Liver (tissue), 9 donors: ENCODE data around the gene SDHA. TPM values are rescaled to one million over a fixed set of nuclear protein-coding genes. Genes with fewer than 3 reads are reported as not detected.
"Not testable (repeated sequence)": the region's sequence is repeated elsewhere in the genome, so short reads cannot be mapped to it uniquely, and the experiment has no call there.

Experiments
- DNase-seq: peaks from one replicate; pipeline ENCODE4 v3.0.0-alpha.2; 2017; ENCODE audit warnings: low spot score
- H3K27ac ChIP-seq, 2 donors: one replicate each; pipeline ENCODE4 v1.7.0; 2013; ENCODE audit warnings: inconsistent platforms in 2 of 2, low read length in 2 of 2, control low read depth in 1 of 2, low read depth in 1 of 2, mild to moderate bottlenecking in 1 of 2
- H3K27me3 ChIP-seq, 4 donors: one replicate each; pipeline versions ENCODE4 v1.6.1 to v1.7.0; 2013; ENCODE audit warnings: low read length in 3 of 4, inconsistent platforms in 1 of 4, mild to moderate bottlenecking in 1 of 4, moderate library complexity in 1 of 4; ENCODE audit not compliant: control insufficient read depth in 4 of 4, insufficient read depth in 4 of 4
- H3K36me3 ChIP-seq, 4 donors: one replicate each; pipeline versions ENCODE4 v1.6.1 to v1.7.0; 2013; ENCODE audit warnings: low read length in 3 of 4, mild to moderate bottlenecking in 3 of 4, low read depth in 1 of 4, moderate library complexity in 1 of 4; ENCODE audit not compliant: control insufficient read depth in 4 of 4, insufficient read depth in 3 of 4
- H3K4me1 ChIP-seq, 4 donors: one replicate each; pipeline versions ENCODE4 v1.6.1 to v1.7.0; 2013; ENCODE audit warnings: low read length in 3 of 4, mild to moderate bottlenecking in 3 of 4, moderate library complexity in 1 of 4; ENCODE audit not compliant: control insufficient read depth in 4 of 4, insufficient read depth in 4 of 4
- H3K4me3 ChIP-seq, 3 donors: one replicate each; pipeline versions ENCODE4 v1.6.1 to v1.7.0; 2013; ENCODE audit warnings: low read length in 3 of 3, control low read depth in 1 of 3, low read depth in 1 of 3, mild to moderate bottlenecking in 1 of 3
- H3K9ac ChIP-seq, 2 donors: one replicate each; pipeline ENCODE4 v1.7.0; 2013; ENCODE audit warnings: low read length in 2 of 2, mild to moderate bottlenecking in 2 of 2, moderate library complexity in 2 of 2, control low read depth in 1 of 2, low read depth in 1 of 2
- H3K9me3 ChIP-seq, 4 donors: one replicate each; pipeline versions ENCODE4 v1.6.1 to v1.7.0; 2013; ENCODE audit warnings: low read length in 3 of 4; ENCODE audit not compliant: control insufficient read depth in 4 of 4
- FOXA1 ChIP-seq: IDR thresholded peaks from 2 replicates; pipeline ENCODE4 v1.6.1; 2016; ENCODE audit warnings: antibody characterized with exemption
- FOXA2 ChIP-seq: IDR thresholded peaks from 2 replicates; pipeline ENCODE4 v1.6.1; 2016; ENCODE audit warnings: antibody characterized with exemption
- GABPA ChIP-seq, 2 donors: IDR thresholded peaks in 1 of 2; conservative IDR thresholded peaks in 1 of 2; 2 replicates each; pipeline ENCODE4 v1.6.1; 2016; ENCODE audit warnings: antibody characterized with exemption in 2 of 2, mild to moderate bottlenecking in 1 of 2, moderate library complexity in 1 of 2
- HNF4A ChIP-seq, 2 donors: conservative IDR thresholded peaks; 2 replicates each; pipeline ENCODE4 v1.6.1; 2016; ENCODE audit warnings: antibody characterized with exemption in 2 of 2, mild to moderate bottlenecking in 2 of 2
- HNF4G ChIP-seq: IDR thresholded peaks from 2 replicates; pipeline ENCODE4 v1.6.1; 2016; ENCODE audit warnings: antibody characterized with exemption
- JUND ChIP-seq, 2 donors: IDR thresholded peaks; 2 replicates each; pipeline ENCODE4 v1.6.1; 2016; ENCODE audit warnings: antibody characterized with exemption in 2 of 2
- NR2F2 ChIP-seq: IDR thresholded peaks from 2 replicates; pipeline ENCODE4 v1.6.1; 2016; ENCODE audit warnings: antibody characterized with exemption
- RAD21 ChIP-seq, 2 donors: IDR thresholded peaks; 2 replicates each; pipeline ENCODE4 v1.6.1; 2016; ENCODE audit warnings: antibody characterized with exemption in 2 of 2, mild to moderate bottlenecking in 2 of 2
- RXRA ChIP-seq, 2 donors: IDR thresholded peaks; 2 replicates each; pipeline ENCODE4 v1.6.1; 2017 to 2018; ENCODE audit warnings: antibody characterized with exemption in 2 of 2, mild to moderate bottlenecking in 1 of 2
- SP1 ChIP-seq: IDR thresholded peaks from 2 replicates; pipeline ENCODE4 v1.6.1; 2018; ENCODE audit warnings: antibody characterized with exemption, mild to moderate bottlenecking
- TAF1 ChIP-seq: conservative IDR thresholded peaks from 2 replicates; pipeline ENCODE4 v1.6.1; 2016; ENCODE audit warnings: antibody characterized with exemption, mild to moderate bottlenecking
- YY1 ChIP-seq: IDR thresholded peaks from 2 replicates; pipeline ENCODE4 v1.6.1; 2016; ENCODE audit warnings: antibody characterized with exemption, mild to moderate bottlenecking
- WGBS: extraction: QIAGEN DNeasy Blood & Tissue Kit; methylation state at CpG from one replicate; pipeline ENCODE4 v1.1.7; 2013; 5-methylcytosine and 5-hydroxymethylcytosine counted together
- polyA plus RNA-seq, 2 donors: library from polyadenylated mRNA; stranded (reverse) in 1 of 2; unstranded in 1 of 2; fragments of 200-250 nt in 1 of 2; fragments of >200 nt in 1 of 2; fragmentation: Nextera tagmentation in 1 of 2; extraction: Ambion mirVana in 1 of 2; gene quantifications; one replicate each; pipeline versions ENCODE4 v1.2.1 to v1.2.3, GENCODE V29; 2013 to 2015
- total RNA-seq, 2 donors: library from RNA; depleted of rRNA; stranded (reverse); fragments of >200 nt; gene quantifications; one replicate each; pipeline ENCODE4 v1.2.3, GENCODE V29; 2014
- TF ChIP-seq, protein P1 (sequence below): IDR thresholded peaks from 2 replicates; pipeline ENCODE4 v1.6.1; 2016; ENCODE audit warnings: antibody characterized with exemption, mild to moderate bottlenecking
- TF ChIP-seq, protein P2 (sequence below): IDR thresholded peaks from 2 replicates; pipeline ENCODE4 v1.6.1; 2016; ENCODE audit warnings: antibody characterized with exemption
- TF ChIP-seq, protein P3 (sequence below): fragments of 150-350 bp; IDR thresholded peaks from 2 replicates; pipeline ENCODE4 v1.5.1; 2017; ENCODE audit warnings: improper control_type of control experiment, low read depth, low read length; ENCODE audit not compliant: missing input control
- donor health status: healthy.
- donor health status: healthy.
- donor health status: healthy.
- donor health status: healthy.
- donor health status: healthy.

SDHA gene
- total and polyA plus RNA-seq, 4 donors, result 79.2 to 215 (median 159) TPM

DNA sequence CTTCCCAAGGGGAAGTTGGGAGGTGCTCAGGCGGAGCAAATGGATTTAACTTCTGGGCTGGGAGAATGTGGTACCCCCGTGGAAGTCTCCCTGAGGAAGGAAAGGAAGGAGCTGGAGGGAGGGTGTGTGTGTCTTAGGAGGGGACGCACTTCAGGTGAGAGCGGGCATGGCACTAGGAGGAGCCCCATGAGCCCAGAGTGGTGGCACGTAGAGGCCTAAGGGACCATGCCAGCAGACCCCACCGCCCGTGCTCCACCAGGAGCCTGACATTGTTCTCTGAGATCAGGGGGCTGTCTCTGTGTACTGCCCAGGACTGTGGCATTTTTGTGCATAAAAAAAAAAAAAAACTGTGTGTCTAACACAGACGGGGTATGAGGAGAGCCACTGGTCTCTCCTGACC is 84.8 kb downstream of the SDHA start:
- H3K27ac ChIP-seq, result no peak overlapping the region
- DNase-seq, result no peak
- peaks cover 5 to 19% (median 8%) of the 10 kb centered on the region in 4 donors for H3K36me3 ChIP-seq
- 87% methylated on average over 8 of the region's 8 CpGs for WGBS
- H3K9me3 ChIP-seq, result no peaks in the 10 kb centered on the region
- H3K9ac ChIP-seq, result no peak overlapping the region
- no peaks in the 10 kb centered on the region for H3K4me1 ChIP-seq
- no peaks in the 10 kb centered on the region for H3K27me3 ChIP-seq
- no peak overlapping the region for H3K4me3 ChIP-seq
- TF ChIP-seq FOXA1 (no peak), SP1 (no peak), HNF4A (conservative IDR thresholded peaks at IDR 0.05) (no peak), YY1 (no peak), JUND (IDR thresholded peaks at IDR 0.05) (no peak), RXRA (IDR thresholded peaks at IDR 0.05) (no peak), FOXA2 (no peak), TAF1 (no peak)

DNA sequence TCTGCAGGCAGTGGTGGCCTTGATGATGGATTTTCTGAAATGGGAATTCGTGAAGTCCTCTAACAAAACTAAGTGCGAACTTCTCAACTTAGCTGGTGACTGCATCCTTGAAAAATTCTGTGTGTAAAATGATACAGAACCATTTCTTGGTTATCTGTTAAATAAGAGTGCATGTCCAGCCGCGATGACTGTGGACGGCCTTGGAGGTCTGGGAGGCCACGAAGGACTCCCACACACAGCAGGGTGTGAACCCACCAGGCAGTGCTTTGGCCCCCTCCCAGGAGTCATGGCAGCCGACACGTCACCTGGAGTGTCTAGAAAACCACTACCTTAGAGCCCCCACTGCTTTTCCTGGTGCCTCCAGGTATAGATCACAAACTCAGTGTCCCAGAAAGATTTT is 85.6 kb downstream of the SDHA start:
- not testable (repeated sequence) for DNase-seq, H3K4me1 ChIP-seq, H3K27ac ChIP-seq, H3K4me3 ChIP-seq, H3K9me3 ChIP-seq, H3K9ac ChIP-seq, H3K27me3 ChIP-seq
- 96% methylated on average over 8 of the region's 8 CpGs for WGBS
- peaks cover 5 to 23% (median 9%) of the 10 kb centered on the region in 4 donors for H3K36me3 ChIP-seq

DNA sequence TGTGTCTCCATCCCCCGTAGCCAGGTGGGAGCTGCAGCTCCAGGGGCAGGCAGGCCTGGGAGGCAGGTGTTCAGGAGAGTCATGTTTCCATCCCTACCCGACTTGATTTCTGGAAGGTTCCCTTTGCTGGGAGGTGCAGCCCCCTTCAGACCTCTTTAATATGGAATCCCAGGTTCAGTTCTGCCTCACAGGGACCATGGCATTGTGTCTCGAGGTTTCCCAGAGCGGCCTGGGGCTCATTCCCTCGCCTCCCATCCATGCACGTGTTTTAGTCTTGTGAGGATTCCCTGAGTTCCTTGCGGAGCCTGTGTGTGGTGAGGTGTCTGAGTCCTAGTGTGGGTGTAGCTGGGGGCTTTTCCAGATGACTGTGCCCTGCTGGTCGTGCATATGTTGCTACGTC is 86.9 kb downstream of the SDHA start:
- no peaks in the 10 kb centered on the region for H3K27me3 ChIP-seq
- H3K36me3 ChIP-seq, result peaks cover 5 to 30% (median 9%) of the 10 kb centered on the region in 4 donors
- no peak for TF ChIP-seq GABPA (IDR thresholded peaks at IDR 0.05 in 1 of 2, conservative IDR thresholded peaks at IDR 0.05 in 1 of 2)
- TF ChIP-seq SP1, result no peak
- no peak for TF ChIP-seq HNF4G
- no peak for TF ChIP-seq FOXA2
- no peak for TF ChIP-seq RAD21 (IDR thresholded peaks at IDR 0.05)
- TF ChIP-seq NR2F2, result no peak
- no peak for TF ChIP-seq TAF1
- TF ChIP-seq, protein P1, sequence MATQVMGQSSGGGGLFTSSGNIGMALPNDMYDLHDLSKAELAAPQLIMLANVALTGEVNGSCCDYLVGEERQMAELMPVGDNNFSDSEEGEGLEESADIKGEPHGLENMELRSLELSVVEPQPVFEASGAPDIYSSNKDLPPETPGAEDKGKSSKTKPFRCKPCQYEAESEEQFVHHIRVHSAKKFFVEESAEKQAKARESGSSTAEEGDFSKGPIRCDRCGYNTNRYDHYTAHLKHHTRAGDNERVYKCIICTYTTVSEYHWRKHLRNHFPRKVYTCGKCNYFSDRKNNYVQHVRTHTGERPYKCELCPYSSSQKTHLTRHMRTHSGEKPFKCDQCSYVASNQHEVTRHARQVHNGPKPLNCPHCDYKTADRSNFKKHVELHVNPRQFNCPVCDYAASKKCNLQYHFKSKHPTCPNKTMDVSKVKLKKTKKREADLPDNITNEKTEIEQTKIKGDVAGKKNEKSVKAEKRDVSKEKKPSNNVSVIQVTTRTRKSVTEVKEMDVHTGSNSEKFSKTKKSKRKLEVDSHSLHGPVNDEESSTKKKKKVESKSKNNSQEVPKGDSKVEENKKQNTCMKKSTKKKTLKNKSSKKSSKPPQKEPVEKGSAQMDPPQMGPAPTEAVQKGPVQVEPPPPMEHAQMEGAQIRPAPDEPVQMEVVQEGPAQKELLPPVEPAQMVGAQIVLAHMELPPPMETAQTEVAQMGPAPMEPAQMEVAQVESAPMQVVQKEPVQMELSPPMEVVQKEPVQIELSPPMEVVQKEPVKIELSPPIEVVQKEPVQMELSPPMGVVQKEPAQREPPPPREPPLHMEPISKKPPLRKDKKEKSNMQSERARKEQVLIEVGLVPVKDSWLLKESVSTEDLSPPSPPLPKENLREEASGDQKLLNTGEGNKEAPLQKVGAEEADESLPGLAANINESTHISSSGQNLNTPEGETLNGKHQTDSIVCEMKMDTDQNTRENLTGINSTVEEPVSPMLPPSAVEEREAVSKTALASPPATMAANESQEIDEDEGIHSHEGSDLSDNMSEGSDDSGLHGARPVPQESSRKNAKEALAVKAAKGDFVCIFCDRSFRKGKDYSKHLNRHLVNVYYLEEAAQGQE, result no peak
- TF ChIP-seq, protein P2, sequence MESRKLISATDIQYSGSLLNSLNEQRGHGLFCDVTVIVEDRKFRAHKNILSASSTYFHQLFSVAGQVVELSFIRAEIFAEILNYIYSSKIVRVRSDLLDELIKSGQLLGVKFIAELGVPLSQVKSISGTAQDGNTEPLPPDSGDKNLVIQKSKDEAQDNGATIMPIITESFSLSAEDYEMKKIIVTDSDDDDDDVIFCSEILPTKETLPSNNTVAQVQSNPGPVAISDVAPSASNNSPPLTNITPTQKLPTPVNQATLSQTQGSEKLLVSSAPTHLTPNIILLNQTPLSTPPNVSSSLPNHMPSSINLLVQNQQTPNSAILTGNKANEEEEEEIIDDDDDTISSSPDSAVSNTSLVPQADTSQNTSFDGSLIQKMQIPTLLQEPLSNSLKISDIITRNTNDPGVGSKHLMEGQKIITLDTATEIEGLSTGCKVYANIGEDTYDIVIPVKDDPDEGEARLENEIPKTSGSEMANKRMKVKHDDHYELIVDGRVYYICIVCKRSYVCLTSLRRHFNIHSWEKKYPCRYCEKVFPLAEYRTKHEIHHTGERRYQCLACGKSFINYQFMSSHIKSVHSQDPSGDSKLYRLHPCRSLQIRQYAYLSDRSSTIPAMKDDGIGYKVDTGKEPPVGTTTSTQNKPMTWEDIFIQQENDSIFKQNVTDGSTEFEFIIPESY, result no peak
- no peak for TF ChIP-seq JUND (IDR thresholded peaks at IDR 0.05)
- no peak for TF ChIP-seq HNF4A (conservative IDR thresholded peaks at IDR 0.05)
- TF ChIP-seq, protein P3, sequence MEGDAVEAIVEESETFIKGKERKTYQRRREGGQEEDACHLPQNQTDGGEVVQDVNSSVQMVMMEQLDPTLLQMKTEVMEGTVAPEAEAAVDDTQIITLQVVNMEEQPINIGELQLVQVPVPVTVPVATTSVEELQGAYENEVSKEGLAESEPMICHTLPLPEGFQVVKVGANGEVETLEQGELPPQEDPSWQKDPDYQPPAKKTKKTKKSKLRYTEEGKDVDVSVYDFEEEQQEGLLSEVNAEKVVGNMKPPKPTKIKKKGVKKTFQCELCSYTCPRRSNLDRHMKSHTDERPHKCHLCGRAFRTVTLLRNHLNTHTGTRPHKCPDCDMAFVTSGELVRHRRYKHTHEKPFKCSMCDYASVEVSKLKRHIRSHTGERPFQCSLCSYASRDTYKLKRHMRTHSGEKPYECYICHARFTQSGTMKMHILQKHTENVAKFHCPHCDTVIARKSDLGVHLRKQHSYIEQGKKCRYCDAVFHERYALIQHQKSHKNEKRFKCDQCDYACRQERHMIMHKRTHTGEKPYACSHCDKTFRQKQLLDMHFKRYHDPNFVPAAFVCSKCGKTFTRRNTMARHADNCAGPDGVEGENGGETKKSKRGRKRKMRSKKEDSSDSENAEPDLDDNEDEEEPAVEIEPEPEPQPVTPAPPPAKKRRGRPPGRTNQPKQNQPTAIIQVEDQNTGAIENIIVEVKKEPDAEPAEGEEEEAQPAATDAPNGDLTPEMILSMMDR, result no peak
- H3K27ac ChIP-seq, result no peak overlapping the region
- DNase-seq, result no peak
- H3K4me3 ChIP-seq, result no peak overlapping the region
- WGBS, result 92% methylated on average over 9 of the region's 9 CpGs
- H3K4me1 ChIP-seq, result peaks cover 0 to 2% (median under 1%) of the 10 kb centered on the region in 4 donors
- no peaks in the 10 kb centered on the region for H3K9me3 ChIP-seq
- H3K9ac ChIP-seq, result no peak overlapping the region
